ENCODE results near the gene EFCAB6.

DNA sequence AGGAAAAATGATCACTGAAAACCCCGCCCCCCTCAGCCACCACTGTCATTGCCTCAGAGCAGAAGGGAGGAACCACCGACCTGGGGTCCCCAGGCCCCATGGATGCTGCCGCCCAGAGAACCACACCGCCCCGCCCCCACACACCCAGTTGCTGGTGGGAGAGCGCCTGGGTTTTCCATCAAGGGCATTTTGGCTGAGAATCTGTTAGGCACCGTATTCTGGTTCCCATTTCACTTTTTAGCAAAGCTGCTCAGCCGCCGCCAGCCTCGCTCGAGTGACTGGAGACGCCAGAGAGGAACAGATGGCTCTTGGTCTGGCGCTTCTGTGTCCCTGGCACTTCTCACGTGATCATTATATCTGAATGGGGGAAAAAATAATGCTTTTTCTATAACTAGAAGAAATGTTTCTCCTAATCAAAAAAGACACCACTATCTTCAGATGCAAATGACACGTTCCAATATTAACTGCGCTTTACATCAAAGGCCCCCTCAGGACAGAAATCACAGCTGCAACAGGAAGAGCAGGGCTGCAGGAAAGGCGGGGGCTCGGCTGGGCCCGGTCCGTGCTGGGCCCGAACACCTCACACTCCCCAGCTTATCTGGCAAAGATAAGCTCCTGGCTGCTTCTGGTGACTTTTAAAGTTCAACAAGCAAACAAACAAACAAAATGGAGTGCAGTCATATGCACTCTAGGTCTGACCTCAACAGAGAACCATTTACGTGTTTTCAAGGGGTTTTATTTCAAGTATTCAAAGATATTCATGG, 250.5 kb downstream of the EFCAB6 start:
- TF ChIP-seq POLR2A (IDR thresholded peaks at IDR 0.05; ENCODE audit: low read depth, low read length) (no peak), TAF1 (IDR thresholded peaks at IDR 0.05; ENCODE audit: borderline replicate concordance, low read depth, low read length) (no peak)
